IMR-90 (cell line): Measurements from ENCODE around the gene PKIG. TPM values are rescaled to one million over a fixed set of nuclear protein-coding genes. Genes with fewer than 3 reads are reported as not detected.

Source experiments
- ATAC-seq: fragments of 200-7000 bp; cut with Tn5 transposase; 2 replicates; pipeline ENCODE4 v1.9.1; 2020; ENCODE audit warnings: low read depth, mild to moderate bottlenecking, moderate library complexity
- BruUV-seq: library from RNA; stranded (reverse); fragments of 400-500 nt; replicated peaks from 2 replicates; lab custom pipeline; 2021; lab: Mats Ljungman, UMichigan
- CTCF ChIA-PET: fragments of 300-600 bp; formaldehyde crosslinking; extraction: SDS; loops from one replicate; lab custom pipeline; 2021; ENCODE audit warnings: antibody characterized with exemption; lab: Yijun Ruan, JAX
- POLR2A ChIA-PET: fragments of 300-600 bp; sonication (Branson Sonifier 250); formaldehyde crosslinking; loops from one replicate; lab custom pipeline; 2022; ENCODE audit warnings: antibody characterized with exemption; ENCODE audit not compliant: unreplicated experiment; lab: Charles Lee
- DNase-seq: peaks from one replicate; pipeline ENCODE4 v3.0.0; 2013
- H2AFZ ChIP-seq: replicated peaks from 2 replicates; pipeline ENCODE3; 2013; ENCODE audit warnings: low read length, mild to moderate bottlenecking; ENCODE audit not compliant: poor library complexity
- H2AK5ac ChIP-seq: 2 replicates; pipeline ENCODE4 v1.6.1; 2013; ENCODE audit warnings: low read depth, low read length, inconsistent platforms
- H2AK9ac ChIP-seq: replicated peaks from 2 replicates; pipeline ENCODE3; 2013; ENCODE audit warnings: mild to moderate bottlenecking, low read depth, low read length, moderate library complexity; ENCODE audit not compliant: poor library complexity
- H2BK120ac ChIP-seq: 2 replicates; pipeline ENCODE4 v1.6.1; 2013; ENCODE audit warnings: low read depth, low read length, inconsistent platforms
- H2BK15ac ChIP-seq: 3 replicates; pipeline ENCODE4 v1.6.1; 2013; ENCODE audit warnings: low read depth, low read length, inconsistent platforms
- H2BK20ac ChIP-seq: 2 replicates; pipeline ENCODE4 v1.6.1; 2013; ENCODE audit warnings: low read depth, mild to moderate bottlenecking, inconsistent platforms, low read length, moderate library complexity
- H2BK5ac ChIP-seq: 2 replicates; pipeline ENCODE4 v1.6.1; 2013; ENCODE audit warnings: mild to moderate bottlenecking, low read depth, low read length, inconsistent platforms; ENCODE audit not compliant: poor library complexity, severe bottlenecking
- H3K14ac ChIP-seq: replicated peaks from 2 replicates; pipeline ENCODE4 v1.6.1; 2013; ENCODE audit warnings: low read depth, low read length, inconsistent platforms
- H3K18ac ChIP-seq: 2 replicates; pipeline ENCODE4 v1.6.1; 2013; ENCODE audit warnings: low read depth, low read length, control low read depth
- H3K23ac ChIP-seq: 2 replicates; pipeline ENCODE4 v1.6.1; 2013; ENCODE audit warnings: low read depth, low read length, inconsistent platforms
- H3K27ac ChIP-seq: 2 replicates; pipeline ENCODE4 v1.5.1; 2013; ENCODE audit warnings: mild to moderate bottlenecking, control low read depth, low read length; ENCODE audit not compliant: insufficient read depth
- H3K27me3 ChIP-seq: 2 replicates; pipeline ENCODE4 v1.6.1; 2013; ENCODE audit warnings: low read length; ENCODE audit not compliant: control insufficient read depth, insufficient read depth
- H3K36me3 ChIP-seq: 2 replicates; pipeline ENCODE4 v1.6.1; 2013; ENCODE audit warnings: low read length, mixed read lengths; ENCODE audit not compliant: control insufficient read depth, insufficient read depth
- H3K4ac ChIP-seq: 2 replicates; pipeline ENCODE4 v1.6.1; 2013; ENCODE audit warnings: low read depth, low read length, inconsistent platforms
- H3K4me1 ChIP-seq: 2 replicates; pipeline ENCODE4 v1.6.1; 2013; ENCODE audit warnings: low read length, mixed read lengths; ENCODE audit not compliant: control insufficient read depth, insufficient read depth
- H3K4me2 ChIP-seq: 2 replicates; pipeline ENCODE4 v1.6.1; 2013; ENCODE audit warnings: low read depth, mild to moderate bottlenecking, control low read depth, low read length, moderate library complexity
- H3K4me3 ChIP-seq: 2 replicates; pipeline ENCODE4 v1.5.1; 2013; ENCODE audit warnings: low read depth, mild to moderate bottlenecking, control low read depth, low read length, moderate library complexity; ENCODE audit not compliant: insufficient read depth
- H3K56ac ChIP-seq: 2 replicates; pipeline ENCODE4 v1.6.1; 2013; ENCODE audit warnings: low read length, inconsistent platforms; ENCODE audit not compliant: insufficient read depth; ENCODE audit errors: extremely low read depth
- H3K79me1 ChIP-seq, 2 experiments: 2 replicates each; pipeline ENCODE4 v1.6.1; 2013; ENCODE audit warnings: low read length in 2 of 2, inconsistent platforms in 1 of 2, low read depth in 1 of 2
- H3K9ac ChIP-seq: 2 replicates; pipeline ENCODE4 v1.6.1; 2013; ENCODE audit warnings: low read depth, low read length, control low read depth
- H3K9me1 ChIP-seq: 2 replicates; pipeline ENCODE4 v1.6.1; 2013; ENCODE audit warnings: low read length, inconsistent platforms; ENCODE audit not compliant: insufficient read depth
- H3K9me3 ChIP-seq: 2 replicates; pipeline ENCODE4 v1.6.1; 2013; ENCODE audit warnings: low read length; ENCODE audit not compliant: control insufficient read depth, insufficient read depth
- H4K20me1 ChIP-seq: 2 replicates; pipeline ENCODE4 v1.6.1; 2013; ENCODE audit warnings: low read length, inconsistent platforms; ENCODE audit not compliant: insufficient read depth
- H4K5ac ChIP-seq: 2 replicates; pipeline ENCODE4 v1.6.1; 2013; ENCODE audit warnings: mild to moderate bottlenecking, low read depth, low read length, control low read depth
- H4K8ac ChIP-seq, 2 experiments: 2 replicates each; pipeline ENCODE4 v1.6.1; 2013; ENCODE audit warnings: low read depth in 2 of 2, low read length in 2 of 2, control low read depth in 1 of 2, inconsistent platforms in 1 of 2
- H4K91ac ChIP-seq: 2 replicates; pipeline ENCODE4 v1.6.1; 2013; ENCODE audit warnings: low read depth, low read length, inconsistent platforms; ENCODE audit not compliant: insufficient read depth
- BHLHE40 ChIP-seq: fragments of 150-350 bp; IDR thresholded peaks from 2 replicates; pipeline ENCODE4 v1.6.1; 2016; ENCODE audit warnings: mild to moderate bottlenecking, low read depth, low read length
- CEBPB ChIP-seq: IDR thresholded peaks from 2 replicates; pipeline ENCODE4 v1.6.1; 2012; ENCODE audit warnings: low read depth, low read length, improper control_type of control experiment
- CHD1 ChIP-seq: IDR thresholded peaks from 2 replicates; pipeline ENCODE4 v1.6.1; 2012; ENCODE audit warnings: low read depth, low read length, improper control_type of control experiment
- FOS ChIP-seq: fragments of 150-350 bp; IDR thresholded peaks from 2 replicates; pipeline ENCODE4 v1.6.1; 2016; ENCODE audit warnings: low read depth, low read length
- MAFK ChIP-seq: IDR thresholded peaks from 2 replicates; pipeline ENCODE4 v1.6.1; 2012; ENCODE audit warnings: low read depth, low read length, improper control_type of control experiment
- MAZ ChIP-seq: IDR thresholded peaks from 2 replicates; pipeline ENCODE4 v1.6.1; 2012; ENCODE audit warnings: low read depth, mild to moderate bottlenecking, low read length, improper control_type of control experiment, moderate library complexity, borderline replicate concordance
- NFE2L2 ChIP-seq: fragments of 150-350 bp; IDR thresholded peaks from 2 replicates; pipeline ENCODE4 v1.6.1; 2016; ENCODE audit warnings: low read depth, mild to moderate bottlenecking, low read length
- POLR2A ChIP-seq: IDR thresholded peaks from 2 replicates; pipeline ENCODE4 v1.6.1; 2012; ENCODE audit warnings: mild to moderate bottlenecking, low read depth, low read length
- RAD21 ChIP-seq: IDR thresholded peaks from 2 replicates; pipeline ENCODE4 v1.6.1; 2012; ENCODE audit warnings: low read length, improper control_type of control experiment
- RCOR1 ChIP-seq: IDR thresholded peaks from 2 replicates; pipeline ENCODE4 v1.6.1; 2012; ENCODE audit warnings: mild to moderate bottlenecking, low read length, improper control_type of control experiment; ENCODE audit not compliant: insufficient replicate concordance
- RFX5 ChIP-seq: IDR thresholded peaks from 2 replicates; pipeline ENCODE4 v1.8.0; 2012; ENCODE audit warnings: low read depth, mild to moderate bottlenecking, low read length, moderate library complexity
- WGBS, 2 experiments: methylation state at CpG; one replicate each; pipeline versions ENCODE4 v1.1.5 to v1.1.7; 2013; ENCODE audit warnings: missing lambda C conversion rate in 2 of 2; ENCODE audit not compliant: insufficient read length in 1 of 2; ENCODE audit errors: extremely low coverage in 2 of 2; 5-methylcytosine and 5-hydroxymethylcytosine counted together
- dilution Hi-C: fragments of 300-500 bp; cut with HindIII; formaldehyde crosslinking; loops from one replicate; pipeline ENCODE4 v1.14.3; 2018; ENCODE audit warnings: low sequenced_read_pairs; ENCODE audit not compliant: unreplicated experiment
- in situ Hi-C: fragments of 300-500 bp; cut with MboI; formaldehyde crosslinking; loops from 3 replicates; pipeline ENCODE4 v1.14.3; 2019; ENCODE audit warnings: low sequenced_read_pairs, inconsistent platforms, mixed read lengths
- intact Hi-C: fragments of 100-400 bp; cut with micrococcal nuclease; formaldehyde crosslinking; loops from 2 replicates; pipeline ENCODE4 v1.10.0; 2022
- polyA plus RNA-seq, 3 experiments: library from polyadenylated mRNA; depleted of rRNA; stranded (reverse); fragments of >200 nt; gene quantifications; 2 replicates each; pipeline ENCODE4 v1.2.3, GENCODE V29; 2012; ENCODE audit warnings: low replicate concordance in 1 of 3
- total RNA-seq: library from RNA; depleted of rRNA; stranded (reverse); fragments of >200 nt; gene quantifications from 2 replicates; pipeline ENCODE4 v1.2.3, GENCODE V29; 2012
- TF ChIP-seq, protein P1 (sequence below): fragments of 150-350 bp; IDR thresholded peaks from 2 replicates; pipeline ENCODE4 v1.6.1; 2016; ENCODE audit warnings: low read depth, mild to moderate bottlenecking, low read length, moderate library complexity, borderline replicate concordance

PKIG gene
- total and polyA plus RNA-seq, 2 of the 4 experiments (the other 2 are of a cell fraction): 78.3 to 89.6 TPM

DNA sequence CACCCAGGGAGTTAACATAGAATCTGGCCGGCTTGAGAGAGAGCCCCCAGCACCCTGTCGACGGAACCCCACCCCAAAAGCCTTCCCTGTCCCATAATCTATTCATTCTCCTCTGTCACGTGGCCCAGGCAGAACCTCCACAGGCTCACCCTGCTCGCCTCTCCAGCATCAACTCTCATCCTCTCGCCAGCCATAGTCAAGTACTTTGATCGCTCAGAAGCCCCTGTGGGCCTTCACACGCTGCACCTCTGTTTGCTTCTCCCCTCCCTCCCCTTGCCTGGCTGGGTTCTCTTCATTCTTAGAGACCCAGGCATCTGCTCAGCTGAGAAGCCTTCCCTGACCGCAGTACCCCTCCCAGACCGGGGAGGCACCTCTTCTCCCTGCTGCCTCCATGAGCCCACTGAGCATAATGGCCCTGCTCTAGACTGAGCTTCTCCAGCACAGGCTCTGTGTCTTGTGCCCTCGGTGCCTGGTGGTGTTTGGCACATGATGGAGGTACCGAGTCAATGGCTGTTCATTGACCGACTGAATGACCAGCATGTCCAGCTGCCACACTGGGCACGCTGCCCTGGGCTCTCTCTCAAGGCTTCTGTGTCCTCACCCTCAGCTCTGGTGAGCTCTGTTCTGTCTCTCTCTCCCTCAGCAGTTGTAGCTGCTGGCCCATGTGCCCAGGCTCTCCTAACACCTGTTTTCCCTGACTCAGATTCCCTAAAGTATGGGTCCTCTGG lies 33.7 kb downstream of the PKIG start (continued):
- no peak for TF ChIP-seq POLR2A

DNA sequence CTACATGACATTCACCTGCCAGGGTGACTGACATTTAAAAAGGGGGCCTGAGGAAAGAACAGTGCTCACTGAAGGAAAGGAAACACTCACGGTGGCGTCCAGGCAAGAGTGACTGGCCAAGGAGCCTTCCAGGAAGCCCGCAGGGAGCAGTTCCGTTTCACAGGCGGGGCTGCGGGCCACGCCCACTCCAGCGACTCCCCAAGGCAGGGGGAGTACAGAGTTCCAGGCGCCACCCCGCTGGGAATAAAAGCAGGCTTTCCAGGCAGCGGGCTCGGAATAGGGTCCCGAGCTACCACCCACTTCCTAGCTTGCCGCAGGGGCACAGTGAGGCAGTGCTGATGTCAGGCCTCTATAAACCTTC lies 34.2 kb downstream of the PKIG start:
- Histone ChIP-seq H3K56ac (no peak overlapping the region), H2BK5ac (no peak overlapping the region), H2AK9ac (no peak overlapping the region), H3K4me2 (no peak overlapping the region), H3K4me3 (no peak overlapping the region), H3K27me3 (no peaks in the 10 kb centered on the region), H2BK20ac (no peak overlapping the region), H3K14ac (no peak overlapping the region), H4K20me1 (peaks cover 6% of the 10 kb centered on the region; the same call in 1 of the 2 replicates), H3K4ac (no peak overlapping the region), H2AK5ac (no peak overlapping the region), H3K79me1 (peaks cover 2 to 20% of the 10 kb centered on the region in 2 experiments; a peak in 2 of 4 replicates), H3K4me1 (no peaks in the 10 kb centered on the region), H4K8ac (no peak overlapping the region), H2BK15ac (no peak overlapping the region), H2AFZ (no peak overlapping the region), H2BK120ac (no peak overlapping the region), H3K23ac (no peak overlapping the region), H3K9ac (no peak overlapping the region), H4K5ac (no peak overlapping the region), H3K9me1 (no peaks in the 10 kb centered on the region), H3K36me3 (peaks cover 49% of the 10 kb centered on the region), H4K91ac (no peak overlapping the region), H3K9me3 (no peaks in the 10 kb centered on the region), H3K18ac (no peak overlapping the region), H3K27ac (no peak overlapping the region)
- ChIA-PET POLR2A (no interaction called here), CTCF (interaction anchor here (1.1 kb wide), 1 partner anchor 13 kb away, joined by 3 read pairs; no protein-coding TSS in a partner anchor)
- TF ChIP-seq MAFK (no peak), BHLHE40 (no peak), NFE2L2 (no peak), CHD1 (no peak), CEBPB (no peak), POLR2A (no peak), RAD21 (no peak), MAZ (no peak), FOS (no peak), RCOR1 (no peak), RFX5 (no peak)
- TF ChIP-seq, protein P1, sequence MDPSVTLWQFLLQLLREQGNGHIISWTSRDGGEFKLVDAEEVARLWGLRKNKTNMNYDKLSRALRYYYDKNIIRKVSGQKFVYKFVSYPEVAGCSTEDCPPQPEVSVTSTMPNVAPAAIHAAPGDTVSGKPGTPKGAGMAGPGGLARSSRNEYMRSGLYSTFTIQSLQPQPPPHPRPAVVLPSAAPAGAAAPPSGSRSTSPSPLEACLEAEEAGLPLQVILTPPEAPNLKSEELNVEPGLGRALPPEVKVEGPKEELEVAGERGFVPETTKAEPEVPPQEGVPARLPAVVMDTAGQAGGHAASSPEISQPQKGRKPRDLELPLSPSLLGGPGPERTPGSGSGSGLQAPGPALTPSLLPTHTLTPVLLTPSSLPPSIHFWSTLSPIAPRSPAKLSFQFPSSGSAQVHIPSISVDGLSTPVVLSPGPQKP: no peak
- intact Hi-C loops (no loop called here), dilution Hi-C loops (no loop called here), in situ Hi-C loops (loop anchor here (10.0 kb wide), 1 partner anchor 142 kb away; the partner anchor contains the start of gene TTPAL)
- DNase-seq: no peak
- no peak for ATAC-seq
- BruUV-seq: no TSS peak
- WGBS, 2 experiments: 86% methylated on average over 2 of the region's 14 CpGs; no CpG with 5 or more reads in 1 of the 2 experiments
